Stimulated activated naive CD8-positive, alpha-beta T cell treated with anti-CD3 and anti-CD28 coated beads, Interleukin-15, Interleukin-2, amounts not matched to agents 100 ng/mL and 50 ng/mL, for 24 hours (primary cell): ENCODE results near the gene RYR3.

Experiments used
- H3K27ac Mint-ChIP-seq: one replicate; pipeline ENCODE4 v1.8.0; 2021; ENCODE audit warnings: mild to moderate bottlenecking, mixed read lengths
- H3K27me3 Mint-ChIP-seq: one replicate; pipeline ENCODE4 v1.8.0; 2021; ENCODE audit warnings: mixed read lengths
- H3K36me3 Mint-ChIP-seq: one replicate; pipeline ENCODE4 v1.8.0; 2021; ENCODE audit warnings: low read depth, mixed read lengths
- H3K4me1 Mint-ChIP-seq: one replicate; pipeline ENCODE4 v1.8.0; 2021; ENCODE audit warnings: low read depth, mixed read lengths
- H3K4me3 Mint-ChIP-seq: one replicate; pipeline ENCODE4 v1.8.0; 2021; ENCODE audit warnings: mild to moderate bottlenecking, mixed read lengths
- H3K9me3 Mint-ChIP-seq: one replicate; pipeline ENCODE4 v1.8.0; 2021; ENCODE audit warnings: mixed read lengths

The RYR3 gene

DNA sequence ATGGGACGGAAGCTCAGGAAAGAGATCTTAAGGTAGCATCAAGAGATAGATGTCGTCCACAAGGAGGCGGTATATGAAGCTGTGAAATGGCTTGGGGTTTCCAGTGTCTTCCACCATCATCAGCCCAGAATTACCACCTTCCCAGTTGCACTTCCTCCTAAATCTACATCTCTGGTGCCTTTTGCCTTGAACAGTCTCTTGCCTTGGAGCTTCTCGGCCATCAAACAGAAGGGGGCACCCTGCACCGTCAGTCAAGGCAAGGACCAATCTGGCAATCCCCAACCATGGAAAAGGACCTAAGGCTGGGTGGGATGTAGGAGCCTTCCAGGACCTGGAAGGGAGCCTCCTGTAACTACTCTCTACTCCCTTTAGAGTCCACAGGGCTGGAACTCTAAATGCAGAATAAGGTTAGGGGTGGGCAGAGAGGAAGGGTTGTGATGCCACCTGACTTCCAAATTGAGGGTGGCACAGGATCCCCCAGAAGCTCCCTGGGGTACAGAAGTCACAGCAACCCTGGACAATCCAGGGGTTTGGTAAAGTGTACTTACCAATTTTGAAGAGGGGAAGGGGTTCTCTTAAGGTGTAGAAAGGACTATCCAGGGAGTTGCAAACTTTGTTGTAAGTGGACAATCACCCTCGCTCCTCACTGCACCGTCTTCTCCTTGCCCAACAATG, 1.0 kb upstream of the RYR3 start:
- H3K9me3 Mint-ChIP-seq, result no peaks in the 10 kb centered on the region
- H3K36me3 Mint-ChIP-seq, result no peaks in the 10 kb centered on the region
- H3K4me1 Mint-ChIP-seq, result peaks cover 4% of the 10 kb centered on the region
- peaks cover 48% of the 10 kb centered on the region for H3K27me3 Mint-ChIP-seq
- H3K4me3 Mint-ChIP-seq, result no peak overlapping the region
- H3K27ac Mint-ChIP-seq, result no peak overlapping the region

DNA sequence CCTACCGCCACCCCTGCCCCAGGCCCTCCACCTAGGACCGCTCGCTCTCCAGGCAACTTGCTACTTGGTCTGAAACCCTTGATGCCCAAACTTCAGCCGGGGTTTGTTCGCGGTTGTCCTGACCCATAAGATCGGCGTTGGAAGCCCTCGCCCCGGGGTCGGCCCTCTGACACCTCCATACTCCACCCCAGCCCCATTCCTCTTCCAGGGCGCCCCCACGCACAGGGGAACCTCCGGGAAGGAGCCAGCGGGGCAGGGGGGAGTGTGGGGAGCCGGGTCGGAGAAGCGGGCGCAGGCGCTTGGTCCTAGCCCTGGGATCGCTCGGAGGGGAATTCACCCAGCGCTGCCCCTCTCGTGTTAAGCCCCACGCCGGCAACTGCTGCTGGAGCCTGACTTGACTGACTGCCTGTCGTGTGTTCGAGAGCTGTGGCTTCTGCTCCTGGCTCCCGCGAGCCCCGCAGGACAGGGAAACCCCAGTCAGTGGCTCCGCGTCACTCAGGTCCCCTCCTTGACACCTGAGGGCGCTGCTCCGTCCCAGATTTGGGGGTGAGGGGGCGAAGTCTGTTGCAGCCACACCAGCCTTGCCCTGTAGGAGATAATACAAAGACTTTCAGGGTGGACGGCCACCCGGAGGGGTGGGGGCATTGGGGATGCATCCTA, 675 bp downstream of the RYR3 start:
- H3K27me3 Mint-ChIP-seq, result peaks cover 45% of the 10 kb centered on the region
- no peak overlapping the region for H3K27ac Mint-ChIP-seq
- no peaks in the 10 kb centered on the region for H3K9me3 Mint-ChIP-seq

DNA sequence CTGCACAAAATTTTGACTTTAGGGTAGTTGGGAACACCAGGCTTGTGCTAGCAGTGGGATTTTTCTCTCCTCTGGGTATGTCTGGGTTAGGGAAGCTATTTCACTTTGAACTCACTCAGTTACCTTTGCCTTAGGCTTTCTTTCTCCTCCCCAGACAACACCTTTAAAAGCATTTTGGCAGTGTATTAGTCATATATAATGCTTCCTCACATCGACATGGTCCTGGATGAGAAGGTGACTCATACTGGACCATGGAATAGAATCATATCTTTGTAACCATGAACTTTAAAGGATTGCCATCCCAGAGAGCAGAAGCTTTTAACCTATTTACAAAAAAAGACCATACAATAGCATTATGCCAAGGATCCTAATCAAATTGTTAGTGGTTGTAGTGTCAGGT, 2.7 kb downstream of the RYR3 start:
- Mint-ChIP-seq H3K36me3 (no peaks in the 10 kb centered on the region), H3K4me1 (peaks cover 4% of the 10 kb centered on the region), H3K27ac (no peak overlapping the region), H3K9me3 (no peaks in the 10 kb centered on the region), H3K4me3 (no peak overlapping the region), H3K27me3 (peaks cover 43% of the 10 kb centered on the region)

More for the DNA sequence above, 675 bp downstream of the RYR3 start:
- no peak overlapping the region for H3K4me3 Mint-ChIP-seq
- peaks cover 4% of the 10 kb centered on the region for H3K4me1 Mint-ChIP-seq
- no peaks in the 10 kb centered on the region for H3K36me3 Mint-ChIP-seq

DNA sequence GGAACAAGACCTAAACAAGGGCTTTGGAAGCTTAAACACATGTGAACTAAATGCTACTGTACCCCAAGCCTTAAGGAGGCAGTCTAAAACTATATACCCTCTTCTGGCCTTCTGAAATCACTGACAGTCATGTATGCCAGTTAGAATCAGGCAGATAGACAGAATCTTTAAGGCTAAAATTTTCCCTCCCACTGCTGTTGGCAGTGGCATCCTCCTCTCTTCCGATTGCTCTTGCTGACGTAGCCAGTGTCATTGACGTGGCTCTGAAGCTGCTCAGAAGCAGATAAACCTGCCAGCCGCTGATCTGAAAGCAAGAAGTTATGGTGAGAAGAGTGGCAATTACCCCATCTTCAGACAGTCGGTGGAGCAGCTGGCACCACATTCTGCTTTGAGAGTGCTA, 3.3 kb downstream of the RYR3 start:
- Mint-ChIP-seq H3K9me3 (no peaks in the 10 kb centered on the region), H3K4me3 (no peak overlapping the region)

DNA sequence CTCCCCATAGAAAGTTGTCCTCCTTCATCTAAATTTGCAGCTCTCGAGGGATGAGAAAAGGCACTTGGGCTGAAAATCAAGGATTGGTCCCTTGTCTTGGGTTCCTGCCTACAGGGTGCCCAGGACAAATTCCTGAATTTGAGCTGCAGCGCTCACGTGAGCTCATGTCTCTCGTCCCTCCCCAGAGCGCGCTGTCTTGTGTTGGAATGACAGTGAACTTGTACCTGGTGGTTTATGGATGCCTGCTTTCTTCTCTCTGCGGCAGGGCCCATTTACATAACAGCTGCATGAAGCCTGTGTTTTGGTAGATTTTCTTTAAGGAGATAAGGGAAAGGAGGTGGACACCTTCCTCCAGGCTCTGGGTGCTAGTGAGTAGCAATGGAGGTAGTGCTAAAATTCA, 4.3 kb downstream of the RYR3 start:
- Mint-ChIP-seq H3K4me3 (no peak overlapping the region), H3K4me1 (peaks cover under 1% of the 10 kb centered on the region), H3K36me3 (no peaks in the 10 kb centered on the region), H3K9me3 (no peaks in the 10 kb centered on the region), H3K27ac (no peak overlapping the region), H3K27me3 (peaks cover 31% of the 10 kb centered on the region)

More for the DNA sequence above, 3.3 kb downstream of the RYR3 start:
- peaks cover 40% of the 10 kb centered on the region for H3K27me3 Mint-ChIP-seq
- no peak overlapping the region for H3K27ac Mint-ChIP-seq
- H3K4me1 Mint-ChIP-seq, result peaks cover 4% of the 10 kb centered on the region
- no peaks in the 10 kb centered on the region for H3K36me3 Mint-ChIP-seq

DNA sequence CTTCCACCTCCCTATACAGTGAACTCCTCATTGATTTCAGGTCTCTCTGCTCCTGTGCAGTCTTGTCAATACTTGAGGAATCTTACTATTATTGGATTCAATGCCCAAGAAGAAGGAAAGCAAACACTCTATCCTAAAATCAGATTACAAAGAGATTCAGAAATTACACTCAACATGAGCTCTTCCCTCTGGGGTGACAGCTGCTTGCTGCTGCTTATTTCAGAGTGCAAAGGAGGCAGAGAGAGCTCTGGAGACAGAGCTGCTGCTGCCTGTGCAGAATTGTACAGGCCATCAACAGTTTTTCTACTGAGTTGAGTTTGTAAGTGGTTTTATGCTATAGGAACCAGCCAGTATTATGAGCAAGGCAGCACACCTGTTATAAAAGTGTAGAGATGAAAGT, 7.1 kb downstream of the RYR3 start:
- Mint-ChIP-seq H3K36me3 (no peaks in the 10 kb centered on the region), H3K4me3 (no peak overlapping the region), H3K27ac (no peak overlapping the region), H3K4me1 (no peaks in the 10 kb centered on the region), H3K9me3 (no peaks in the 10 kb centered on the region), H3K27me3 (peaks cover 11% of the 10 kb centered on the region)

DNA sequence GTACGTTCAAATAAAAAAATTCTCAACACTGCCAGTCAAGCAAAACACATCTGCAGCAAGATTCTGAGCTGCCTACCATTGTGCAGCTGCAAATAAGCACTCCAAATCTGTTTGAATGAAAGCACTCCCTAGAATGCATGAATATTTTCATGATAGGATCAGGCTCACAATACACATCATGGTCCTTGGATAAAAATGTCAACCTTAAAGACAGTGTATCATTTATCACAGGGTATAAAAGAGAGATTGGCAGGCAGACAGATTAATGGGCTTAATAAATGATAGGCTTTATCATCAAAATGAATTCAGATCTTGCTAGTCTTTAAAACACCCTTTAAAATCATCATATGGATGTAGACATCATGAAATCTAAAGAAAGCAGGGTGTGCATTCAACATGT, 9.2 kb downstream of the RYR3 start:
- no peaks in the 10 kb centered on the region for H3K36me3 Mint-ChIP-seq
- H3K4me1 Mint-ChIP-seq, result peaks cover 10% of the 10 kb centered on the region
- no peak overlapping the region for H3K4me3 Mint-ChIP-seq
- H3K27ac Mint-ChIP-seq, result no peak overlapping the region
- H3K9me3 Mint-ChIP-seq, result no peaks in the 10 kb centered on the region
- H3K27me3 Mint-ChIP-seq, result peaks cover 11% of the 10 kb centered on the region

DNA sequence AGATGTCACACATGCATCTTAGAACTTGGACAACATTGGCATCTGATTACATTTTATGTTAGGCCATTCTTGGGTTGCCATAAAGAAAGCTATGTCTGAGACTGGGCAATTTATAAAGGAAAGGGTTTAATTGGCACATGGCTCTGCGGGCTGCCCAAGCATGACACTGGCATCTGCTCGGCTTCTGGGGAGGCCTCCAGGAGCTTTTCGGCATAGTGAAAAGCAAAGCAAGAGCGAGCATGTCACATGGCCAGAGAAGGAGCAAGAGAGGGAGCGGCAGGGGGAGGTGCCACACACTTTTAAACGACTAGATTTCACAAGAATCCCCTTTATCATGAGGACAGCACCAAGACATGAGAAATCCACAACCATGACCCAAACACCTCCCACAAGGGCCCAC, 11.3 kb downstream of the RYR3 start:
- H3K27me3 Mint-ChIP-seq, result peaks cover 13% of the 10 kb centered on the region

DNA sequence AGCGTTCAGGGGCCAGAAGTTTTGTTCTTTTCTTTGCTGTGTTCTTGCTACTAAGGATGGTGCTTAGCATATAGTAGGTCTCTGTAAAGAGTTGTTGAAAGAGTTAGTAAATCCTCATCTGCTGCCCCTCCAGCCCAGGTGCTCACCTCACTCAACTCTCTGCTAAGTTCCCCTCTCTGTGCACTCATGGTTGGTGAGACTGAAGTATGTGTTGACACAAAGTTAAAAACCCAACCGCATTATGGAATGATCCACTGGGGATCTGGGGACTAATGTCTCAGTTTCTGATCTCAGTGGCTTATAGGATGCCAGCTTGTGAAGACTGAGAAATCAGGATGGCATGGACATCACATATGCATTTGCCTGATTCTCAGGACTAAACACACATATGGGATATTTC, 13.8 kb downstream of the RYR3 start:
- H3K27me3 Mint-ChIP-seq, result peaks cover 18% of the 10 kb centered on the region
- H3K4me3 Mint-ChIP-seq, result no peak overlapping the region
- H3K4me1 Mint-ChIP-seq, result peaks cover 10% of the 10 kb centered on the region
- H3K27ac Mint-ChIP-seq, result no peak overlapping the region
- no peaks in the 10 kb centered on the region for H3K36me3 Mint-ChIP-seq
- no peaks in the 10 kb centered on the region for H3K9me3 Mint-ChIP-seq

More for the DNA sequence above, 11.3 kb downstream of the RYR3 start:
- Mint-ChIP-seq H3K4me1 (peaks cover 10% of the 10 kb centered on the region), H3K36me3 (no peaks in the 10 kb centered on the region), H3K27ac (no peak overlapping the region), H3K9me3 (no peaks in the 10 kb centered on the region), H3K4me3 (no peak overlapping the region)

DNA sequence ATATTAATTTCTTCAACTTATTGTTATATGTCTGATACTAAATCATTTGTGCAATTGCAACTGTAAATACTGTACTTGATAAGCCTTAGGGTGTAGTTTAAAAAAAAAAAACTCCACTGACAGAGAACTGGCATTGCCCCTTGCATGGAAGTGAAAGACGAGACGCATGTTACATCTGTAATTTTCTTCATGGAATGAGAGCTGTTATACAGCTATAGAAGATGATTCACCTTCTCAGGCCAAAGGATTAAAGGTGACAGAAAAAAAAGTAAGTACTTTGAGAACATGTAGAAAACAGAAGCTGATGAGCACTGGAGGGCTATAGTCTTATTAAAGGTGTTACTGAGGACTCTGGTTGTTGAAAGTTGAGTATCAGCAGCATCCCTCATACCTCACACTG, 16.1 kb downstream of the RYR3 start:
- Mint-ChIP-seq H3K4me3 (no peak overlapping the region), H3K9me3 (no peaks in the 10 kb centered on the region), H3K27me3 (peaks cover 34% of the 10 kb centered on the region), H3K36me3 (no peaks in the 10 kb centered on the region), H3K4me1 (peaks cover 10% of the 10 kb centered on the region), H3K27ac (no peak overlapping the region)

DNA sequence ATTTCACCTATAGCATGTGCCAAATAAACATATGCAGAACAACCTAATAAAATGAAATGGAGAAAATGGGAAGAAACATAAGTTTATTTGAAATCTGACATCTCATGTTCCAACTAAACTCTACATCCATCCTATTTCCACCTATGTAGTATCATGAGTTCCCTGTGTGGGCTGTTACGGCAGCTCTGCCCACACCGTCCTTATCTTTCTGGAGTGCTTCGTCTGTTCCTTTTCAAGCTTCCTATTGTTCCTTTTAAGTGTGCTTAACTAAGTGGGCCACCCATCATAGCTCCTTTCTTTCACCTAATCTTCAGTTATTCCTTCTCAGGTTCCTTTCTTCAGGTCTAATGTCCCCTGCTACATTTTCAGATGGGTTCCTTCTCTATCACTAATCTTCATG, 17.3 kb downstream of the RYR3 start:
- H3K27me3 Mint-ChIP-seq, result peaks cover 36% of the 10 kb centered on the region
- peaks cover 10% of the 10 kb centered on the region for H3K4me1 Mint-ChIP-seq
- H3K9me3 Mint-ChIP-seq, result no peaks in the 10 kb centered on the region
- no peak overlapping the region for H3K27ac Mint-ChIP-seq
- no peak overlapping the region for H3K4me3 Mint-ChIP-seq
- no peaks in the 10 kb centered on the region for H3K36me3 Mint-ChIP-seq

DNA sequence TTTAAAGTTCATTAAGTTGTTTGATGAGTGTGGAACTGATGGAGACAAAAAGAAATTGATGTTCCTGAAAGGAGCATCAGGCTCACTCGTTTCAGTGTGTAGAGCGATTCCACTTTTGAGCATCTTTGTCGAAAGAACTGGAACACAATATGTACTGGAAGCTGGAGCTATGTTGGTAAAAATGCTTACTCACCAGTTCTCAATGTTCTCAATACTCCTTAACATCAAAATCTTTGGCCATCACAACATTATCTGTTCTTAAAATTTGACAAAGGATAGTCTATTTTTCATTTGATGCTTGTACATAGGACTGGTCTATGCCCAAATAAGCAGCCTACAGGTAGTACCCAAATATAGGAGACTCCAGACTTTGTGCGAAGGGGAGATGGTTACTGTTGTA, 18.7 kb downstream of the RYR3 start:
- no peak overlapping the region for H3K27ac Mint-ChIP-seq
- no peaks in the 10 kb centered on the region for H3K4me1 Mint-ChIP-seq
- H3K27me3 Mint-ChIP-seq, result peaks cover 48% of the 10 kb centered on the region

DNA sequence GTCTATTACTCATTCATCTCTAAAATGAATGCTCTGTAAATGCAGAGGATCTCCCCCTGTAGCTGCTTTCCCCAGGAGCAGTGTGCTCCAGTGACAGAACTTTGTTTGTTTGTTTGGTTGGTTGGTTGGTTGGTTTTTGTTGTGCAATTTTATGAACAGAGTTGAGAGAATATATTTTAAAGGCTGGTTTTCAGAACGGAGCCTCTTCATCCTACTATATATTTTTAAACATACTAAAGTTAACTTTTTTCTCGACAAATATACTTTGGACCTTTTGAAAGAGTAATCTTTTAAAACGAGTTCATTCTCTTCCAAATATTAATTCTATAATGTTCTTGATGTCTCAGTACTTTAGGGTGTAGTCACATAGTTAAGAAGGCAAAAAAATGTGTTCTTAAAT, 20.2 kb downstream of the RYR3 start:
- H3K4me1 Mint-ChIP-seq, result no peaks in the 10 kb centered on the region
- no peaks in the 10 kb centered on the region for H3K9me3 Mint-ChIP-seq
- no peak overlapping the region for H3K4me3 Mint-ChIP-seq
- no peak overlapping the region for H3K27ac Mint-ChIP-seq
- H3K36me3 Mint-ChIP-seq, result no peaks in the 10 kb centered on the region
- peaks cover 49% of the 10 kb centered on the region for H3K27me3 Mint-ChIP-seq

More for the DNA sequence above, 18.7 kb downstream of the RYR3 start:
- Mint-ChIP-seq H3K9me3 (no peaks in the 10 kb centered on the region), H3K4me3 (no peak overlapping the region), H3K36me3 (no peaks in the 10 kb centered on the region)

DNA sequence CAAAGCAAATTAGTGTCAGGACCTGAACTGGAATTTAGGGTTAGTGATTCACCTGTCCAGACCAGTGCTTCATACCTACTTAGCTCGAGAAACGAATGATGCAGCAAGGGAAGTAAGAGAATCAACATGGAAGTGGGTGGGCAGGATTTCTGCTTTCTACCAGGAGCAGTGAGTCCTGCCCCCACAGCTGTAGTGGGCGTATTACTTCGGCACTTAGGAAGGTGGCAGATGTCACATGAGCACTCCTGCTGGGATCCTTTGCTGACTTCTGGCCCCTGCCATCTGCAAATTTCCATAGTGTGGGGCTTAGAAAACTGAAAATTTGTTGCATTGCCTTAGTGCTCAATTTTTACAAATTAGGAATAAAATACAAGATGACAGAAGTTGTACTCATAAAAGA, 31.2 kb downstream of the RYR3 start:
- Mint-ChIP-seq H3K4me3 (no peak overlapping the region), H3K27me3 (peaks cover 4% of the 10 kb centered on the region), H3K36me3 (no peaks in the 10 kb centered on the region), H3K9me3 (no peaks in the 10 kb centered on the region), H3K27ac (no peak overlapping the region), H3K4me1 (no peaks in the 10 kb centered on the region)

DNA sequence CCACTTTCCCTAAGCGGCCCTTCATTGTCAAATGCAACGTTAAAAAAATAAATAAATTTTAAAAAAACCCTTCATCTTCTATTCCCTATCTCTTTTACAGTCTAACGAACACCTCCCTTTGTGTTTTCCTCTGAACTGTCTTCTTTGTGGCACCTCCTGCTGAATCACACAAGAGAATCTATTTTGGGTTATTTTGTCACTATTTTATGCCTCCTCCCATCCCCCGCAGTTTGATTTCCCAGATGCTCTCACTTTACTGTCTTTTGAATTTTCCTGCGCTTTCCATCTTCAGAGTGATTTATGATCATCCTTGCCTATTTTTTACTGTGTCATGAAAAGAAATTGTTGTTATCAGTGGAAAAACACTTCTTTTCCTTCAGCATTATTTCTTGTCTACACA, 32.5 kb downstream of the RYR3 start:
- no peaks in the 10 kb centered on the region for H3K36me3 Mint-ChIP-seq
- H3K4me1 Mint-ChIP-seq, result no peaks in the 10 kb centered on the region
- H3K27me3 Mint-ChIP-seq, result peaks cover 4% of the 10 kb centered on the region
- H3K9me3 Mint-ChIP-seq, result no peaks in the 10 kb centered on the region
- H3K4me3 Mint-ChIP-seq, result no peak overlapping the region
- no peak overlapping the region for H3K27ac Mint-ChIP-seq

DNA sequence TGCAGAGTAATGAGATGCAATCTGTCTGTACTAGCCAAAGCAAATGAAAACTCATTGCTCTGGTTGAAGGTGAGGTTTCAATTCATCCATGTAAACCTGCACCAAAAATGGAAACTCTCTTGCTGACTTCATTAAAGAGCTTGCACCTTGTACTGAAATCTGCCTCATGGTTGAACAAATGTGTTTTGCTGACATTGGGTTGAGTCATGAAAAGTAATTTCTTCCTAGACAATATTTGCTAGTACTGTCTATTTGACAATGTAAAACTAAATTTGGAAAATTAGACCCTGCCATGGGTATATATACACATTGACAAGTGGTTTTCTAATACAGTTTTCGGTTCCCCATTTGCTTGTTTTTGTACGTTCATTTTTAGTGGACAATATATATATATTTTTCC, 33.3 kb downstream of the RYR3 start:
- peaks cover 4% of the 10 kb centered on the region for H3K27me3 Mint-ChIP-seq
- H3K27ac Mint-ChIP-seq, result no peak overlapping the region
- H3K4me3 Mint-ChIP-seq, result no peak overlapping the region
- no peaks in the 10 kb centered on the region for H3K4me1 Mint-ChIP-seq
- H3K9me3 Mint-ChIP-seq, result no peaks in the 10 kb centered on the region
- H3K36me3 Mint-ChIP-seq, result no peaks in the 10 kb centered on the region
